Thoracic aorta (tissue), 2 donors: ENCODE data around the gene CAPN7. TPM values are rescaled to one million over a fixed set of nuclear protein-coding genes. Genes with fewer than 3 reads are reported as not detected.

ENCODE experiments used
- ATAC-seq: fragments of 150-250 bp; one replicate; pipeline ENCODE4 v1.8.0; 2017; ENCODE audit warnings: low read depth; ENCODE audit not compliant: insufficient number of reproducible peaks, low FRiP score
- DNase-seq: peaks from one replicate; pipeline ENCODE4 v3.0.0-alpha.2; 2020; ENCODE audit warnings: low spot score
- H3K27ac ChIP-seq, 2 donors: fragments of 200-600 bp; sonication (generic); 1 replicate in 1 of 2; 2 replicates in 1 of 2; pipeline ENCODE4 v1.5.1; 2016; ENCODE audit warnings: mild to moderate bottlenecking in 2 of 2, moderate library complexity in 2 of 2
- H3K27me3 ChIP-seq: fragments of 200-600 bp; sonication (generic); replicated peaks from 2 replicates; pipeline ENCODE4 v1.6.0; 2016; ENCODE audit warnings: mild to moderate bottlenecking; ENCODE audit not compliant: insufficient read depth
- H3K36me3 ChIP-seq: fragments of 200-600 bp; sonication (generic); one replicate; pipeline ENCODE4 v1.5.1; 2016
- H3K4me1 ChIP-seq, 2 donors: fragments of 200-600 bp; sonication (generic); 1 replicate in 1 of 2; 2 replicates in 1 of 2; pipeline versions ENCODE4 v1.5.1 to v1.6.0; 2016; ENCODE audit warnings: low read depth in 2 of 2, mild to moderate bottlenecking in 1 of 2; ENCODE audit not compliant: control insufficient read depth in 1 of 2
- H3K4me3 ChIP-seq: fragments of 200-600 bp; sonication (generic); 2 replicates; pipeline ENCODE4 v1.5.1; 2016; ENCODE audit warnings: mild to moderate bottlenecking
- H3K9me3 ChIP-seq: fragments of 200-600 bp; sonication (generic); 2 replicates; pipeline ENCODE4 v1.5.1; 2016
- total RNA-seq, 2 donors: library from RNA; depleted of rRNA; stranded (reverse); fragments of >200 nt; gene quantifications; one replicate each; pipeline versions ENCODE4 v1.1.0 to v1.2.3, GENCODE V29; 2016
- TF ChIP-seq, protein P1 (sequence below): fragments of 200-600 bp; sonication (generic); IDR thresholded peaks from one replicate; pipeline ENCODE4 v1.5.1; 2019; ENCODE audit warnings: antibody characterized with exemption

The CAPN7 gene
- total RNA-seq, 2 donors from 2014 or later = 40.1 to 73.8 TPM

DNA sequence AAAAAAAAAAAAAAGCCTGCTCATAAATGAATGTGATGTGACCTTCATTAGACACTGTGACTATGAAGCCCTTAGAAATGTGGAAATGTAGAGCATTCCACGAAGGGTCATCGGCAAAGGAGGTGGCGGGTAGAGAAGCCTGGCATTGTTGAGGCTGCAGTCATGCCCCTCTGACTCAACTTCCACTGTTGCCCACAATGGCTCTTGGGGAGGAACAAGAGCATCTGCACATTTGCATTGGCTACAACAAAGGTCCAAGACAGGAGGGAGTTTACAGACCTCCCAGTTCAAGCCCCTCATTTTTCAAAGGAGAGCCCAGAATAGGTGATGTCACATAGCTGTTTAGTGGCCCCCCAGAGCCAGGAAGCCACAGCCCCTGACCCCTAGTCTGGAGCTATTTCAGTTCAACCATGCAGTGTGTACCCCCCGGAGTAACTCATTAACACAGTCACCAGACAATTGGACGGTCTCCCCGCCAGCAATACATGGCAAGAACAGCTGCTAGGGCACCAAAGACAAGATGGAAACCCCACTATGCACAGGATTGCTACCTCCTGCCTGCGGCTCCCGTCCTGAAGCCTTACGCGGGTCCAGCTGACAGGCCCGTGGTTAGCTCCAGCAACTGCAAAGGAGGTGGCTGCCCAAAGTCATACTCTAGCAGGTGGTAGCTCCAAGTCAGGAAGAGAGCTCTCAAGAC is 70.1 kb downstream of the CAPN7 start:
- Histone ChIP-seq H3K27me3 (no peaks in the 10 kb centered on the region), H3K36me3 (no peaks in the 10 kb centered on the region), H3K9me3 (no peaks in the 10 kb centered on the region), H3K4me3 (no peak overlapping the region), H3K27ac (no peak overlapping the region), H3K4me1 (peaks cover 0 to 5% of the 10 kb centered on the region in 2 donors)
- ATAC-seq (no peak), DNase-seq (no peak)
- TF ChIP-seq, protein P1, sequence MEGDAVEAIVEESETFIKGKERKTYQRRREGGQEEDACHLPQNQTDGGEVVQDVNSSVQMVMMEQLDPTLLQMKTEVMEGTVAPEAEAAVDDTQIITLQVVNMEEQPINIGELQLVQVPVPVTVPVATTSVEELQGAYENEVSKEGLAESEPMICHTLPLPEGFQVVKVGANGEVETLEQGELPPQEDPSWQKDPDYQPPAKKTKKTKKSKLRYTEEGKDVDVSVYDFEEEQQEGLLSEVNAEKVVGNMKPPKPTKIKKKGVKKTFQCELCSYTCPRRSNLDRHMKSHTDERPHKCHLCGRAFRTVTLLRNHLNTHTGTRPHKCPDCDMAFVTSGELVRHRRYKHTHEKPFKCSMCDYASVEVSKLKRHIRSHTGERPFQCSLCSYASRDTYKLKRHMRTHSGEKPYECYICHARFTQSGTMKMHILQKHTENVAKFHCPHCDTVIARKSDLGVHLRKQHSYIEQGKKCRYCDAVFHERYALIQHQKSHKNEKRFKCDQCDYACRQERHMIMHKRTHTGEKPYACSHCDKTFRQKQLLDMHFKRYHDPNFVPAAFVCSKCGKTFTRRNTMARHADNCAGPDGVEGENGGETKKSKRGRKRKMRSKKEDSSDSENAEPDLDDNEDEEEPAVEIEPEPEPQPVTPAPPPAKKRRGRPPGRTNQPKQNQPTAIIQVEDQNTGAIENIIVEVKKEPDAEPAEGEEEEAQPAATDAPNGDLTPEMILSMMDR = no peak

DNA sequence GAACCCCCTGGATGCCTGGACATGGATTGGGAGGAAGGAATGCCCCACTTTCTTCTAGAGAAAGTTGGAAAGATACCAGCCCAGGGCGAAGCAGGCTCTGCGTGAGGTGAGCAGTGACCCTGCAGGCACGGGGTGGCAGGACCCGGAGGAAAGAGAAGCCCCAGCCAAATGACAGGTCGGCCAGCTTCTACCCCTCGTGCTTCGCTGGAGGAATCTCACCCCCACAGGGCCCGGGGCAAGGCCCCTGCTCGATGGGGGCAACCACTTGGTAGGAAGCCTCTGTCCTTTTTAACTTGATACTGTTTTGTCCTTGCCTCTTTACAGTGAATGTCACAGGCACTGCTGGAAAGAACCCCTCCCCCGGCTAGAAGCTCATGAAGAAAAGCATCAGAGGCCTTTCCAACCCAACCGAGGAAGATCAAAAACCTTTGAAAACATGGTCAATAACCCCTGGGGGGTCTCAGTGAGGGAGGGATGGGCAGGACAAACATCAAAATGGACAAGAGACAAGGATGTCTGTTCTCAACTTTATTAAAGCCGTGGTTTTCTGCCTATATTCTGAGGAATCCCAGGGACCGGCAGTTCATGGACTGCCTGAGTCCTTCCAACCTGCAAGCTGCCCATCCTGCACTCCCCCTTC is 71.9 kb downstream of the CAPN7 start:
- Histone ChIP-seq H3K9me3 (no peaks in the 10 kb centered on the region), H3K4me1 (peaks cover 0 to 5% of the 10 kb centered on the region in 2 donors), H3K4me3 (no peak overlapping the region), H3K27ac (no peak overlapping the region), H3K36me3 (no peaks in the 10 kb centered on the region), H3K27me3 (no peaks in the 10 kb centered on the region)
- ATAC-seq (no peak), DNase-seq (no peak)
- TF ChIP-seq, protein P1 = no peak

DNA sequence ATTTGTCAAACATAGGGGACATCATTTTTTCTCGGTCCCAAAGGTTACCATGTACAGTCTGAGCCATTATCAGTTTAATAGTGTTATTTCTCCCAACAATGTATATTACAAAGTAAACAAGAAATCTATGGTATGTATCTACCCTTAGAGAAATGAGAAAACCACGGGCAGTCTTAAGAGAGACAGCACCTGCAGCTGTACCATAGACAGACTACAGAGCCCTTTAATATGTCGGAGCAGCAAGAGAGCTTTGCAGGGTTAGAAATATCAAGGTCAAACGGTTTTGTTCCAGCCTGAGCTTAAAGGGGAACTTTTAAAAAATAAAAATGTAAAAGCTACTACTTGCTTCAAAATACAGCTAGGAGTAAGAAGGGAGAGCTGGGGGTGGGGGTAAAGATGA is 73.2 kb downstream of the CAPN7 start:
- no peaks in the 10 kb centered on the region for H3K27me3 ChIP-seq
- H3K4me3 ChIP-seq = no peak overlapping the region
- no peaks in the 10 kb centered on the region for H3K4me1 ChIP-seq
- no peak for DNase-seq
- TF ChIP-seq, protein P1 = no peak
- no peaks in the 10 kb centered on the region for H3K9me3 ChIP-seq
- H3K27ac ChIP-seq = no peak overlapping the region
- no peaks in the 10 kb centered on the region for H3K36me3 ChIP-seq
- ATAC-seq = no peak

DNA sequence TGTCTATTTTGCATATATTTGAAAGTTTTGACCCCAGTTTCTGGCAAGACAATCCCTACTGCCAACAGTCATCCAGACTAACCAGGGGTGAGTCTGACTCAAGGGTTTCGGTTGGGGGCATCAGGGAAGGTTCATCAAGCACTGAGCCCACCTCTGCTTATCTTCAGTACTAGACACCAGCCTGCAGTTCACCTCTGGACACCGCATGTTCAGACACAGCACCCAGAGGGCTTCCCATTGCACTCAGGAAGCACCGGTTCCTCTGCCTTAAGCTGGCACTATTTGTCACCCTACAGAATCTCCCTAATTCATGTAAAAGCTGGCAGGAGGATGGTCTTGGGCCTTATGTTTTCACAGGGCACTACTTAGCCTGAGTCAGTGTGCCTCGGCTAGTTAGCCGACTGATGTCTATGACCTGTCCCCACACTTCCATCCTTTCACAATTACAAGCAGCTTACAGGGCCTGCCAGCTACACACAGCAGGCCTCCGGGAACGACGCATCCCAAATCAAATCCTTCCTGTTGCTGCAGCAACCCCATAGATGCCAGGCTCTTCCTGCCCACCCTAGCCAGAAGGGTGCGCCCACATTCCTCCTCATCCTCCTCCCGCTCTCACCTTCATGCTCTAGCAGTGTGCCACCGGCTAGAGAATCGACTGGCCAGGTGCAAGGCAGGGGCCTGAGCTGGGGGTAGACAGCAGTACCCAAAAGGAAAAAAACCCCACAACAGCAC is 73.8 kb downstream of the CAPN7 start:
- Histone ChIP-seq H3K36me3 (no peaks in the 10 kb centered on the region), H3K27me3 (no peaks in the 10 kb centered on the region), H3K9me3 (no peaks in the 10 kb centered on the region), H3K27ac (no peak overlapping the region), H3K4me1 (no peaks in the 10 kb centered on the region), H3K4me3 (no peak overlapping the region)
- TF ChIP-seq, protein P1 = no peak
- DNase-seq (no peak), ATAC-seq (no peak)

DNA sequence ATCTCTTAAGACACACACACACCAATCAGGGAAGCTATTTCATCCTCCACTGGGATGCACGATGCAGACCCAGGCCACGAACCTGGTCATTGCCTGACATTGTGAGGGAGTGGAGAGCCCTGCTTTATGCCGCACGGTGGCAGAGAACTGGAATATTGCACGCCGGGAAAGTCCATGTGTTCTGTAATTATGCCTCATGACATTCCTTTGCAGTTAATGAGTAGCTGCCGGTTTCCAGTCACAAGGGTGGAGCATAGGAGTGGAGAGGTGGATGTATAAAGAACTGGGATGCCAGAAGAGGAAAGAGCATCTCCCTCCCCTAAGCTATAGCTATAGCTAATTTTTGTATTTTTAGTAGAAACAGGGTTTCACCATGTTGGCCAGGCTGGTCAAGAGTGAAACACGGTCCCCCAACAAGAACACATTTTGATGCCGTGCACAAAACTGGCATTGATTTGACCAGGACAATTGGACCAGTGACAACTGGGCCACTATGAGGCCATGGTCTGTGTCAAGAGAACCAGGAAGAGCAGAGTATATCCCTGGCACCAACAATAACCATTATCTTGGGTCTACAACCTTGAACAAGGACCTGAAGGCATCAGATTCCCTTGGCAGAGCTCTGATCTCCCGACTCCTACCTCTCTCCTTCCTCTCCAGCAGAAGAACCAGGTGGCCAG is 74.9 kb downstream of the CAPN7 start:
- H3K36me3 ChIP-seq = no peaks in the 10 kb centered on the region
- peaks cover 0 to 5% of the 10 kb centered on the region in 2 donors for H3K4me1 ChIP-seq

More for the DNA sequence above, 74.9 kb downstream of the CAPN7 start:
- no peak for DNase-seq
- Histone ChIP-seq H3K9me3 (no peaks in the 10 kb centered on the region), H3K27ac (no peak overlapping the region), H3K27me3 (no peaks in the 10 kb centered on the region), H3K4me3 (no peak overlapping the region)
- ATAC-seq = no peak
- TF ChIP-seq, protein P1 = no peak
